LNCAP (cell line): ENCODE results near the gene PIEZO1.

Experiments used
- CTCF ChIP-seq: fragments of 450-650 bp; IDR thresholded peaks from 2 replicates; pipeline ENCODE4 v1.5.1; 2017; ENCODE audit warnings: mild to moderate bottlenecking

The PIEZO1 gene

GRCh38 chr16:88796278-88796677, 11.3 kb upstream of the PIEZO1 start:
- TF ChIP-seq CTCF: no peak

GRCh38 chr16:88793251-88793954, 8.4 kb upstream of the PIEZO1 start:
- TF ChIP-seq CTCF: no peak

- TF ChIP-seq CTCF: no peak
Observed at GRCh38 chr16:88792668-88793250, 7.7 kb upstream of the PIEZO1 start.

- TF ChIP-seq CTCF: no peak
Observed at GRCh38 chr16:88792078-88792550, 7.1 kb upstream of the PIEZO1 start.

- no peak for TF ChIP-seq CTCF
Observed at GRCh38 chr16:88790312-88791211, 5.5 kb upstream of the PIEZO1 start.

GRCh38 chr16:88789594-88789993, 4.6 kb upstream of the PIEZO1 start:
- TF ChIP-seq CTCF: no peak

GRCh38 chr16:88787579-88788314, 2.7 kb upstream of the PIEZO1 start:
- no peak for TF ChIP-seq CTCF
